Natural killer cell (primary cell): ENCODE measurements around the gene GLOD4. TPM values are rescaled to one million over a fixed set of nuclear protein-coding genes. Genes with fewer than 3 reads are reported as not detected.
"Not testable (repeated sequence)": the region's sequence is repeated elsewhere in the genome, so short reads cannot be mapped to it uniquely, and the experiment has no call there.

Experiments used
- ATAC-seq, 3 donors: fragments of 150-1000 bp in 2 of 3; fragments of 200-7000 bp in 1 of 3; cut with Tn5 transposase; 1 replicate in 1 of 3; 2 replicates in 2 of 3; pipeline ENCODE4 v1.10.0; 2021; ENCODE audit warnings: mild to moderate bottlenecking in 2 of 3, moderate library complexity in 2 of 3
- DNase-seq, 2 donors: peaks; one replicate each; pipeline versions ENCODE4 v3.0.0 to v3.0.0-alpha.2; 2013 to 2021; ENCODE audit warnings: mixed read lengths in 1 of 2
- H3K27ac ChIP-seq: one replicate; pipeline ENCODE4 v1.5.1; 2013; ENCODE audit warnings: mild to moderate bottlenecking, low read length
- H3K27me3 ChIP-seq: one replicate; pipeline ENCODE4 v1.6.1; 2013; ENCODE audit warnings: low read length; ENCODE audit not compliant: control insufficient read depth, insufficient read depth
- H3K36me3 ChIP-seq: one replicate; pipeline ENCODE4 v1.6.1; 2013; ENCODE audit warnings: low read length; ENCODE audit not compliant: control insufficient read depth, insufficient read depth
- H3K4me1 ChIP-seq: one replicate; pipeline ENCODE4 v1.6.1; 2013; ENCODE audit warnings: low read length; ENCODE audit not compliant: control insufficient read depth, insufficient read depth
- H3K4me3 ChIP-seq: one replicate; pipeline ENCODE4 v1.5.1; 2013; ENCODE audit warnings: low read length
- H3K9me3 ChIP-seq: one replicate; pipeline ENCODE4 v1.6.1; 2013; ENCODE audit warnings: low read length; ENCODE audit not compliant: control insufficient read depth, insufficient read depth
- H3K27ac Mint-ChIP-seq, 2 donors: one replicate each; pipeline ENCODE4 v1.8.0; 2022; ENCODE audit warnings: mild to moderate bottlenecking in 2 of 2, mixed read lengths in 2 of 2, moderate library complexity in 1 of 2
- H3K27me3 Mint-ChIP-seq, 2 donors: one replicate each; pipeline ENCODE4 v1.8.0; 2022; ENCODE audit warnings: low read depth in 2 of 2, mixed read lengths in 2 of 2
- H3K36me3 Mint-ChIP-seq: one replicate; pipeline ENCODE4 v1.8.0; 2022; ENCODE audit warnings: mixed read lengths
- H3K4me1 Mint-ChIP-seq, 2 donors: one replicate each; pipeline ENCODE4 v1.8.0; 2022; ENCODE audit warnings: mixed read lengths in 2 of 2
- H3K4me3 Mint-ChIP-seq: one replicate; pipeline ENCODE4 v1.8.0; 2022; ENCODE audit warnings: mild to moderate bottlenecking, moderate library complexity, mixed read lengths
- H3K9me3 Mint-ChIP-seq, 2 donors: one replicate each; pipeline ENCODE4 v1.8.0; 2022; ENCODE audit warnings: mixed read lengths in 2 of 2
- CTCF ChIP-seq: fragments of 200-600 bp; IDR thresholded peaks from one replicate; pipeline ENCODE4 v1.8.0; 2022; ENCODE audit warnings: antibody characterized with exemption
- WGBS: methylation state at CpG from one replicate; pipeline ENCODE4 v1.1.7; 2013; ENCODE audit warnings: missing lambda C conversion rate; ENCODE audit not compliant: insufficient coverage; 5-methylcytosine and 5-hydroxymethylcytosine counted together
- intact Hi-C: fragments of 100-400 bp; cut with micrococcal nuclease; formaldehyde crosslinking; loops from one replicate; pipeline ENCODE4 v1.14.2; 2022
- total RNA-seq, 4 donors: library from RNA; stranded (reverse); fragments of 120-200 nt in 1 of 4; gene quantifications; one replicate each; pipeline versions ENCODE4 v1.2.3 to v1.2.4, GENCODE V29; 2013 to 2022

GLOD4 gene
- total RNA-seq, 3 donors from 2014 or later (not counting 1 experiment from before 2014, with no cell fraction given) = 62.5 to 67.1 (median 63.5) TPM

GRCh38 chr17:806346-806745, 24.3 kb upstream of the GLOD4 start:
- Mint-ChIP-seq H3K27ac (no peak overlapping the region), H3K9me3 (no peaks in the 10 kb centered on the region), H3K36me3 (no peaks in the 10 kb centered on the region), H3K4me3 (no peak overlapping the region), H3K4me1 (no peaks in the 10 kb centered on the region), H3K27me3 (peaks cover 0 to 3% of the 10 kb centered on the region in 2 donors)
- Histone ChIP-seq H3K4me3 (no peak overlapping the region), H3K36me3 (no peaks in the 10 kb centered on the region), H3K4me1 (no peaks in the 10 kb centered on the region), H3K27me3 (no peaks in the 10 kb centered on the region), H3K9me3 (no peaks in the 10 kb centered on the region), H3K27ac (no peak overlapping the region)
- DNase-seq (no peak), ATAC-seq (no peak)
- intact Hi-C loops = no loop called here
- 78% methylated on average over 11 of the region's 13 CpGs for WGBS
- TF ChIP-seq CTCF = no peak

- H3K4me1 Mint-ChIP-seq, H3K4me3 ChIP-seq, H3K27me3 Mint-ChIP-seq, H3K9me3 ChIP-seq, DNase-seq, H3K27ac ChIP-seq, intact Hi-C loops, H3K4me1 ChIP-seq, H3K27ac Mint-ChIP-seq, H3K36me3 Mint-ChIP-seq, ATAC-seq, H3K4me3 Mint-ChIP-seq, H3K27me3 ChIP-seq, H3K9me3 Mint-ChIP-seq, H3K36me3 ChIP-seq: not testable (repeated sequence)
- WGBS = 90% methylated on average over 19 of the region's 23 CpGs
Observed at GRCh38 chr17:805886-806285, 23.8 kb upstream of the GLOD4 start.

GRCh38 chr17:804541-805435, 22.7 kb upstream of the GLOD4 start:
- no peaks in the 10 kb centered on the region for H3K36me3 ChIP-seq
- no peaks in the 10 kb centered on the region for H3K27me3 ChIP-seq
- no peaks in the 10 kb centered on the region for H3K27me3 Mint-ChIP-seq
- DNase-seq (no peak), ATAC-seq (no peak)
- no peaks in the 10 kb centered on the region for H3K9me3 Mint-ChIP-seq
- H3K4me1 Mint-ChIP-seq = no peaks in the 10 kb centered on the region
- H3K27ac Mint-ChIP-seq = no peak overlapping the region
- H3K27ac ChIP-seq = no peak overlapping the region
- H3K9me3 ChIP-seq = no peaks in the 10 kb centered on the region
- H3K4me1 ChIP-seq = no peaks in the 10 kb centered on the region
- 90% methylated on average over 41 of the region's 41 CpGs for WGBS
- no peak for TF ChIP-seq CTCF
- no peak overlapping the region for H3K4me3 ChIP-seq
- H3K36me3 Mint-ChIP-seq = no peaks in the 10 kb centered on the region
- H3K4me3 Mint-ChIP-seq = no peak overlapping the region
- intact Hi-C loops = no loop called here

- DNase-seq (no peak), ATAC-seq (no peak)
- H3K4me3 Mint-ChIP-seq = no peak overlapping the region
- no peaks in the 10 kb centered on the region for H3K36me3 Mint-ChIP-seq
- H3K27me3 Mint-ChIP-seq = no peaks in the 10 kb centered on the region
- H3K27ac ChIP-seq = no peak overlapping the region
- no peak overlapping the region for H3K27ac Mint-ChIP-seq
- TF ChIP-seq CTCF = no peak
- 84% methylated on average over 37 of the region's 37 CpGs for WGBS
- H3K4me1 ChIP-seq = no peaks in the 10 kb centered on the region
- intact Hi-C loops = no loop called here
- H3K36me3 ChIP-seq = no peaks in the 10 kb centered on the region
- H3K4me3 ChIP-seq = no peak overlapping the region
- H3K4me1 Mint-ChIP-seq = no peaks in the 10 kb centered on the region
- no peaks in the 10 kb centered on the region for H3K9me3 Mint-ChIP-seq
- H3K27me3 ChIP-seq = no peaks in the 10 kb centered on the region
- H3K9me3 ChIP-seq = no peaks in the 10 kb centered on the region
Observed at GRCh38 chr17:802901-803881, 21.1 kb upstream of the GLOD4 start.
